HG02798 (cell line): ENCODE data around the gene MTFMT.
"Not testable (repeated sequence)": the region's sequence is repeated elsewhere in the genome, so short reads cannot be mapped to it uniquely, and the experiment has no call there.

Experiments
- ATAC-seq: cut with Tn5 transposase; IDR thresholded peaks from one replicate; pipeline ENCODE4 v1.9.1; 2021; ENCODE audit warnings: mild to moderate bottlenecking; ENCODE audit not compliant: unreplicated experiment, poor library complexity

The MTFMT gene

DNA sequence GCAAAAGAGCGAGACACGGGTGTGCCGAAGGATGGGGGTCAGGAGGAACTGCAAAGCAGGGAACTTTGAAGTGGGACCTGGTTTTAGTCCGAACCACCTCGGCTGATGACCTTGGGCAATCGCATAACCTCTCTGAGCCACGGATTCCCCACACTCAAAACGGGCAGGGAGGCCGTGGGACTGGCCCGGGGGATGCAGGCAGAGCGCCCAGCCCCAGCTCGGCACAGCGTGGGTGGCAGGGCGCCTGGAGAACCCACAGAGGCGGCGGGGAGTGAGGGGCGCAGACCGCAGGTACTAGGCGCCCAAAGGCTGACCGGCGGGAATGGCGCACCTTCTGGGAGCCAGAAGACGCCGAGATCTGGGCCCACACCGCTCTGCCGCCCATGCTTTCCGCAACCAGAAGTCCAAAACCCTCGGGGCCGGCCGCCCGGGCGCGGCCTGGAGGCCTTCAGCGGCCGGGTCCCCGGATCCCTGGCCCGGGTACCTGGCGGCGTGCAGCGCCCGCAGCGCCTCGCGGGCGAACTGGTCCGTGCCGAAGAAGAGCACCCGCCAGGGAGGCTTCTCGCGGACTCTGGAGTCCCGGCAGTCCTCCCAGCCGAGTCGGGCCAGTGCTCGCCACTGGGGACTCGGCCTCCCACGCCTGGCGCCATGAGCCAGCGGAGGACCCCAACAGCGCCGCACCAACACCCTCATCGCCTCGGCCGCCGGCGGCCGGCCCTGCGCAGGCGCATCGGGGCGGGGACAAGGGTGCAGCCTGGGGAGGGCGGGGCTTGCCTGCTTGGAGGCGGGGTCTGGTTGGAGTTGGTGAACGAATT lies at the start of gene MTFMT:
TSS of gene MTFMT (minus strand) at position 719 of the 815 bp plus-strand sequence. CDS start at position 693, 26 bp downstream.
- peak; percentile 87 for ATAC-seq

DNA sequence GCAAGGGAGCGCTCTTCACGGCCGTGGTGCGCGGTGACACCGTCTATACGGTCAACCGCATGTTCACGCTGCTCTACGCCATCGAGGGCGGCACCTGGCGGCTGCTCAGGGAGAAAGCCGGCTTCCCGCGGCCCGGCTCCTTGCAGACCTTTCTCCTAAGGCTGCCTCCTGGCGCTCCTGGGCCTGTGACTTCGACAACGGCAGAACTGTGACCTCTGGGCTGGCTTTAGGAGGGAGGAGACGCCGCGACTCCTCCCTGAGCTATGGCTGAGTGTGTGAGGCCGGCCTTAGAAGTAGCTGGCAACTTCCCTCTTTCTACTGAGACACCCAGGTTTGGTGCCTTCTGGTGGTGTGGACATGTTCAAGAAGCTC lies 48.5 kb upstream of the MTFMT start:
- ATAC-seq = no peak

DNA sequence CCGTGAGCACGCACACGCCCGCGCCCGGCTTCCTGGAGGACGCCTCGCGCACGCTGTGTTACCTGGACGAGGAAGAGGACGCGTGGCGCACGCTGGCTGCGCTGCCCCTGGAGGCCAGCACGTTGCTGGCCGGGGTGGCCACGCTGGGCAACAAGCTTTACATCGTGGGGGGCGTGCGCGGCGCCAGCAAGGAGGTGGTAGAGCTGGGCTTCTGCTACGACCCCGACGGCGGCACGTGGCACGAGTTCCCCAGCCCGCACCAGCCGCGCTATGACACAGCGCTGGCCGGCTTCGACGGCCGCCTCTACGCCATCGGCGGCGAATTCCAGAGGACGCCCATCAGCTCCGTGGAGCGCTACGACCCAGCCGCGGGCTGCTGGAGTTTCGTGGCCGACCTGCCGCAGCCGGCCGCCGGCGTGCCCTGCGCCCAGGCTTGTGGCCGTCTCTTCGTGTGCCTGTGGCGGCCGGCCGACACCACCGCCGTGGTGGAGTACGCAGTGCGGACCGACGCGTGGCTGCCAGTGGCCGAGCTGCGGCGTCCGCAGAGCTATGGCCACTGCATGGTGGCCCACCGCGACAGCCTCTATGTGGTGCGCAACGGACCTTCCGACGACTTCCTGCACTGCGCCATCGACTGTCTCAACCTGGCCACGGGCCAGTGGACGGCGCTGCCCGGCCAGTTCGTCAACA lies 48.0 kb upstream of the MTFMT start:
- ATAC-seq = no peak

DNA sequence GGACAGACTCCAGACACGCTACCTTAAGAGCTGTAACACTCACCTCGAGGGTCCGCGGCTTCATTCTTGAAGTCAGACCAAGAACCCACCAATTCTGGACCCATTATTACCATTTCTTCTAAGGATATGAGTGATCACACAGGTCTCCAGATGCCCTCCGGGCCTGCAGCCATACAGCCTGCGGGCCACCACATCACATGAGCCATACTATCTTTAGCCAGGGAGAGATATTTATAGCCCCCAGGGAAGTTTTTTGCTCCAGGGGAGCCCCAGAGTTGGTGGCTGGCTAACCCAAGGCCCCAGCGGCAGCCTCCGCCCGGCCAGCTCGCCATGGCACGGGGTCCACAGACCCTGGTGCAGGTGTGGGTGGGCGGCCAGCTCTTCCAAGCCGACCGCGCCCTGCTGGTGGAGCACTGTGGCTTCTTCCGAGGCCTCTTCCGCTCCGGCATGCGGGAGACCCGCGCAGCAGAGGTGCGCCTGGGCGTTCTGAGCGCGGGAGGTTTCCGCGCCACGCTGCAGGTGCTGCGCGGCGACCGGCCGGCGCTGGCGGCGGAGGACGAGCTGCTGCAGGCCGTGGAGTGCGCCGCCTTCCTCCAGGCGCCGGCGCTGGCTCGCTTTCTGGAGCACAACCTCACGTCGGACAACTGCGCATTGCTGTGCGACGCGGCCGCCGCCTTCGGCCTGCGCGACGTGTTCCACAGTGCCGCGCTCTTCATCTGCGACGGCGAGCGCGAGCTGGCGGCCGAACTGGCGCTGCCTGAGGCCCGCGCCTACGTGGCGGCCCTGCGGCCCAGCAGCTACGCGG lies 47.2 kb upstream of the MTFMT start, which contains the start of gene KBTBD13:
TSS of gene KBTBD13 (plus strand) at position 261 of the 805 bp plus-strand sequence. CDS start at position 331, 70 bp downstream.
- no peak for ATAC-seq

DNA sequence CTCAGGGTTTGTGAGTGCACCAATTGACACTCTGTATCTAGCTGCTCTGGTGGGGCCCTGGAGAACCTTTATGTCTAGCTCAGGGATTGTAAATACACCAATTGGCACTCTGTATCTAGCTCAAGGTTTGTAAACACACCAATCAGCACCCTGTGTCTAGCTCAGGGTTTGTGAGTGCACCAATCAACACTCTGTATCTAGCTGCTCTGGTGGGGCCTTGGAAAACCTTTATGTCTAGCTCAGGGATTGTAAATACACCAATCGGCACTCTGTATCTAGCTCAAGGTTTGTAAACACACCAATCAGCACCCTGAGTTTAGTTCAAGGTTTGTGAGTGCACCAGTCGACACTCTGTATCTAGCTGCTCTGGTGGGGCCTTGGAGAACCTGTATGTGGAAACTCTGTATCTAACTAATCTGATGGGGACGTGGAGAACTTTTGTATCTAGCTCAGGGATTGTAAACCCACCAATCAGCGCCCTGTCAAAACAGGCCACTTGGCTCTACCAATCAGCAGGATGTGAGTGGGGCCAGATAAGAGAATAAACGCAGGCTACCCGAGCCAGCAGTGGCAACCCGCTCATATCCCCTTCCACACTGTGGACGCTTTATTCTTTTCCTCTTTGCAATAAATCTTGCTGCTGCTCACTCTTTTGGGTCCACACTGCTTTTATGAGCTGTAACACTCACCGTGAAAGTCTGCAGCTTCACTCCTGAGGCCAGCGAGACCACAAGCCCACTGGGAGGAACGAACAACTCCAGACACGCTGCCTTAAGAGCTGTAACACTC lies 46.4 kb upstream of the MTFMT start:
- ATAC-seq = not testable (repeated sequence)

DNA sequence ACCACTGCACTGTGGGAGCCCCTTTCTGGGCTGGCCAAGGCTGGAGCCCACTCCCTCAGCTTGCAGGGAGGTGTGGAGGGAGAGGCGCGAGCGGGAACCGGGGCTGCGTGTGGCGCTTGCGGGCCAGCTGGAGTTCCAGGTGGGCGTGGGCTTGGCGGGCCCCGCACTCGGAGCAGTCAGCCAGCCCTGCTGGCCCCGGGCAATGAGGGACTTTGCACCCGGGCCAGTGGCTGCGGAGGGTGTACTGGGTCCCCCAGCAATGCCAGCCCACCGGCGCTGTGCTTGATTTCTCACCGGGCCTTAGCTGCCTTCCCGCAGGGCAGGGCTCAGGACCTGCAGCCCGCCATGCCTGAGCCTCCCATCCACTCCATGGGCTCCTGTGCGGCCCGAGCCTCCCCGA lies 45.5 kb upstream of the MTFMT start:
- ATAC-seq = not testable (repeated sequence)

DNA sequence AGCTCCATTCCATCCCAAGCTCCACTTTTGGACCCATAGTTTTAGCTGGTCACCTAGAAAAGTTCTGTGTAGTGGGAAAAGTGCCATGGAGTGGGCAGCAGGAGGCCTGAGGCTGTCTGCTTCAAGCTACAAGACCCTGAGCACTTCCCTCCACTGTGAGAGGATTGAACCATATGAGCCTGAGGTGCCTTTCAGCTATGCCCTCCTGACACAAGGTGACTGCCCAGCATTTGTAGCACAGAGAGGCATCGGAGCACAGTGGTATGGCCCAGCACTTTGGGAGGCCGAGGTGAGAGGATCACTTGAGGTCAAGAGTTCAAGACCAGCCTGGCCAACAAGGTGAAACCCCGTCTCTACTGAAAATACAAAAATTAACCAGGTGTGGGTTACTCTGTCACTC lies 43.2 kb upstream of the MTFMT start:
- no peak for ATAC-seq

DNA sequence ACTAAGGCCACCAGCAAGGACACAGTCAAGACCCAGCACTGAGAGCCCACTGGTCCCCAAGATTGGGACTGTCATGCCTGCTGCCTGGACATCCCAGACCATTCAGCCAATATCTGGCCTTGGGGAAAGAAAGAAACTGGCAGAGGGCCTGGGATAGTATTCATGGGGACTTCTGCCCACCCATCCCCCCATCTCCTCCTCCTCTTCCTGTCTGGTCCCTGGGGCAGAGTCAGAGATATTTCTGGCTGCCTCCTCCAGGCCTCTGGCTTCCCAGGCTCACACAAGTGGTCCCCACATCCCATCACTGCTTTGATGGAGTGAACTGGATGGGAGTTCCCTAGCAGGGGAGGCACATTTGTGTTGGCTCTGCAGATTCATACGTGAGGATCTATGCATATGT lies 42.6 kb upstream of the MTFMT start:
- no peak for ATAC-seq

DNA sequence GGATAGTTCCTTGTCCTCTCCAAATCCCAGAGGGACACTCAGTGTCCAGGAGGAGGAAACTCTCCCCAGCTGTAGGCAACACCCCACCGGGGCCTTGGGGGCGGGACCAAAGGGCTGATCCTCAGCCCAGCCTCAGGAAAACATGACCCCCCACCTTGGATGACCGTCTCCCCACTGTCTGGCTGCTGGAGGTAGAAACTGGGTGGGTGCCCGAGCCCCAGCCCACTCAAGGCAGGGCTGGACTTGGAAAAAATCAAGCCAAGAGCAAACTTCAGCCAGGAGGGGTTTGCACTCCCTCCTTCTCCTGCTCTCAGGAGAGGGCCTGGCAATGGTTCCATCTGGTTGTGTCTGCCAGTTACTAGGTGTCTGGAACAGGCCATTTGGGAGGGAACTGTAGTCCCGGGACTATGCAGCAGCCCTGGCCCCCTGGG lies 42.0 kb upstream of the MTFMT start:
- ATAC-seq = no peak

DNA sequence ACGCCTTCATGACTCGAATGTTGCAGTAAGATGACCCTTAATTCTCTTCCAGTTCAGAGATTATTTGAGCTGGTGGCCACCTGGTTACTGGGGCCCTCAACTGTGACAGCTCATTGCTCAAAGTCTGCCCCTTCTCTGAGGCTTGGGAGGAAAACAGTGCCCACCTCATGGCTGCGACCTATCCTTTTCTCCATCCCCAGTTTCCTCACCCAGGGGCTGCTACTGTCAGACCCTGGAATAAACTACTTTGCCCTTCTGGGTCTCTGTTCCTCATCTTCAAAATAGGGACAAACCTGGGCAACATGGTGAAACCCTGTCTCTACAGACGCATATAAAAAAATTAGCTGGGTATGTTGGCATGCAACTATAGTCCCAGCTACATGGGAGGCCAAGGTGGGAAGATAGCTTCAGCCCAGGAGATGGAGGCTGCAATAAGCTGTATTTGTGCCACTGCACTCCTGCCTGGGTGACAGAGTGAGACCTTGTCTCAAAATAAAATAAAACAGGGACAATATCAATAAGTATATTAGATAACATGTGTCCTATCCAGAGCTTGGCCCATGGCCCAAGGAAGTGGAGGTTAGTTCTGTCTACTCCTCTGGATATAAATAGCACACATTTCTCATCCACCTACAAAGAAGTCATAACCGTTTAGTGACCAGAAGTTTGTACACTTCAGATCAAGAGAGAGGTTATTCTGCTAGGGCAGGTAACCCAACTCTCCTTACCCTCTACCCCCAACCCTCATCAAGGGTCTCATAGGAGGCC lies 40.5 kb upstream of the MTFMT start:
- no peak for ATAC-seq

DNA sequence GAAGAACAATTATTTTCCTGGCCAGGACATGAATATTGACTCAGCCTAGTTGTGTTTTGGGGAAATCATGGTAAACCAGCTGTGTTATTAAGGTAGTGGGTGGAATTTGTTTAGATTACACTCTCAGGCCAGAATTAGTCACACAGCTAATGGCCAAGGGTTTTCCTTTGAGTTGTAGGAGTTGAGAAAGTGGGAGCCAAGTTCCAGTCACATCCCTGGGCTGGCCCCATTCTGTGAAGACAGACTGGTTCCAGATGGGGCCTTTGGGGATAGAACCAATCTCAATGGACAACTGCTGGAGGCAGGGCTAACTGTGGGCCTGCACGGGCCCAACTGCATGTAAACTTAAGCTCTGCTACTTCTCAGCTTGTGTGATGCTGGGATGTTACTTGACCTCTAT lies 39.7 kb upstream of the MTFMT start:
- ATAC-seq = no peak

DNA sequence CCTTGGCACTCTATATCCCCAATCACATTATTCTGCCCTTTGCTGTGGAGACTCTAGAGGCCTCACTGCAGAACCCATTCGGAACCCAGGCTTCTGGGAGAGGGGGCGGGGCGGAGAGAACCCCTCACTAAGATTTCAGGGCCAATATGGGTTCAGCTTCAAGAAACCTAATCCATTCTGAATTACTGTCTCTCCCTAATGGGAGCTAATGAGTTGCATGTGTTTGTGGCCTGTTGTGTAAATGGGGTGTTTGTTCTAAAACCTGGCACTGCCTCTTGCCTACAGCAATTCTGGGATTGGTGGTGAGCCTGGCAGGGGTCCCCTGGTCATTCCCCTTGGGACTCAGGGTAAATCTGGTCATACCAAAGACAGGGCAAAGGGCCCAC lies 39.0 kb upstream of the MTFMT start:
- ATAC-seq = no peak

DNA sequence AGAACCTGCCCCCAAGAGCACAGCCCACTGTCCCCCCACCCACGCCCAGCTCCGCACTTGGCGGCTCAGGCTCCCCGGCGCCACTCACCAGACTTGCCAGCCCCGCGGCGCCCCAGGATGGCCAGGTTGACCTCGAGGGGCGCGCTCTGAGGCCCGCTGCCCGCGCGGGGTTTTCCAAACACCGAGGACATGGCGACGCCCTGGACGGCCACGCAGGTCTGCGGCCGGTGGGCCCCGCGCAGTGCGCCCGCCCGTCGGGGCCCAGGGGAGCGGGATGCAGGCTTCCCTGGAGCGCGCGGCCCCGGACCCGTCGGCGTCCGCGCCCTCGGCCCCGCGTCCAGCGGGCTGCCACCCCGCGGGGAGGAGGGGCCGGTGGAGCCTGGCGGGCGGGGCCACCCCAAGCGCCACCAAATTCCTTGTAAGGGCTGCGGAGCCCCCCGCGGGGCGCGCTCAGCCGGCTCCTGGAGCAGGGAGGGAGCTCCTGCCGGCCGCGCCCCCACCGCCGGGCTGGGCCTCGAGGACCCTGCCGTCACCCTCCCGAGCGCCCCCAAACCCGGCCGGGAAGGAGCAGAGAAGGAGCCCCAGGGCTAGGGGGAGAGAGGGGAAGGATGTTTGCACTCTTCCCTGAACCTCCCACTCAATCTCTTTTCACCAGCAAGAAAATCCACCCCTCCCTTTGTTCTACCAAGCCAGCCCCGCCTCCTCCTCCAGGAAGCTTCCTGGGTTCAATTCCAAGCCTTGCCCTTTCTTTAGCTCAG lies 38.4 kb upstream of the MTFMT start, which contains the start of gene RASL12:
TSS of gene RASL12 (minus strand) at position 347 of the 758 bp plus-strand sequence. CDS start at position 191, 156 bp downstream.
- ATAC-seq = no peak

DNA sequence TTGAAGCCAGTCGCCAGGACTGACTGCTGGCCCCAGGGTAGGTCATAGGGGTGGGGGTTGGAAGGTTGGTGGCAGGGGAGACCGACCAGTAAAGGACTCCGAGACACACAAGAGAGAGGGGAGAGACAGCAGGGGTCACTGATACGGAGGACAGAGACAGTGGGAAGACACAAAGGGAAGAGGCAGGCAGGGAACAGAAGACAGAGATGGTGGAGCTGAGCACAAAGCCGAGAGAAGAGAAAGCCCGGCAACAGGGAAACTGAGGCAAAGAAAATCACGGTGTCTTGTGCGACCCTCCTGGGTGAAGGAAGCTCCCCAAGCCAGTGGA lies 37.8 kb upstream of the MTFMT start:
- no peak for ATAC-seq

DNA sequence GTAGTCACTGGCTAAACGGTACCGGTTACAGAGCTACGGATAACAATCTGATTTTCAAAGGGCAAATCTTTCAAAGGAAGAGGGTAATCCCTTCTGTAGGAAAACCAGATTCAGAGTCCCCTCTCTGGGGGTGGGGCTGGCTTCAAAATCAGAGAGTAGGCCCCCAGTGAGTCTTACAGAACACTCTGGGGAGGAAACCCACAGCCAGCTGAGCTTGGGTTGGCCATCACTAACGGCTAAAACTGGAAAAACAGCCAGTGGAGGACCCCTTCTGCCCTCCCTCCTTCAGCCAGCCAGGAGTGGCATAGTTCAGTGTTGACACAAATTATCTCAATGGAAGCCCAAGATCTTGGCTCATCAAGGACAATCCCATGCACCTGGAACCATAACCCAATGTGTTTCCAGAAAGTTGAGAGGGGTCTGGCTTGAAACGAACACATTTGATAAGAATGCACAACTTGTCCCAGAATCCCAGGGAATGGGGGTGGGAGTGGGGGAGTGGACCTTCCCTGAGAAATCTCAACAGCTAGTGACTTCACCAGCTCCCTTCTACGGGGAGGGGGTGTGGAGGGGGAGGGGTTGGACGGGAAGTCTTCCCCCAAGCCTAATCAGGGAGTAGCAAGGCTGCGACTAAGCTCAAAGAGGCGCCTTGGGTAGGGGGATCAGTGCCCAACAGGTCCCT lies 37.3 kb upstream of the MTFMT start:
- no peak for ATAC-seq

DNA sequence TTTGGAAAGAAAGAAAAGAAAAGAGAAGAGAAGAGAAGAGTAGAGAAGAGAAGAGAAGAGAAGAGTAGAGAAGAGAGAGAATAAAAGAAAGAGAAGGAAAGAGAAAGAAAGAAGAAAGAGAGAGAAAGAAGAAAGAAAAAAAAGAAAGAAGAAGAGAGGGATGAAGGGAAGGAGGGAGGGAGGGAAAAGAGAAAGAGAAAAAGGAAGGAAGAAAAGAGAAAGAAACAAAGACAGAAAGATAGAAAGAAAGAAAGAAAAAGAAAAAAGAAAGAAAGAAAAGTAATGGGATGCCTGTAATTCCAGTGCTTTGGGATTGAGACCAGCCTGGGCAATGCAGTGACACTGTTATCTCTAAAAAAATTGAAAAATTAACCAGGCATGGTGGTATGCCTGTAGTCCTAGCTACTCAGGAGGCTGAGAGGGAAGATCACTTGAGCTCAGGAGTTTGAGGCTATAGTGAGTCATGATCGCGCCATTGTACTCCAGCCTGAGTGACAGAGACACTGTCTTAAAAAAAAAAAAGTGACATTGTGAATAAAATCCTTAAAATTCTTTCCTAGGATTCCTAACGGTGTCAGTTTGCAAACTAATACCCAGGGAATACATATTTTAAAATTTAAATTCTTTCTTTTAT lies 36.7 kb upstream of the MTFMT start:
- ATAC-seq = no peak

DNA sequence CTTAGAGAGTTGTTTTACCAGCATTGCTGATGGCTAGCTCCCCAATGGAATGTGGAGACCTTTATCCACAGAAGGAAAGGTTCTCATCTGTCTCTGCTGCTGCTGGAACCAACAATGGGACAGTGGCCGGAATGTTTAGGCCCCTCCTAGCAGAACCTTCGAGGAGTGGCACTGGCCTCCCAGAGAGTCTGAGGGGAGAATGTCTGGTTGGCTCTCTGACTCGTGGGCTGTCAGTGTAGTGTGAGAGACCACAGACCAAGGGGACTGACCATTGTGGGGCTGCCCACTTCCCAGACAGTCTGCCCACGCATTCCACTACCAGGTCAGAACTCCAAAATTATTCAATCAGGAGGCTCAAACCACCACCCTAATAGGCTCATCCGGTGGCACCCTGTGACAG lies 33.3 kb upstream of the MTFMT start:
- no peak for ATAC-seq

DNA sequence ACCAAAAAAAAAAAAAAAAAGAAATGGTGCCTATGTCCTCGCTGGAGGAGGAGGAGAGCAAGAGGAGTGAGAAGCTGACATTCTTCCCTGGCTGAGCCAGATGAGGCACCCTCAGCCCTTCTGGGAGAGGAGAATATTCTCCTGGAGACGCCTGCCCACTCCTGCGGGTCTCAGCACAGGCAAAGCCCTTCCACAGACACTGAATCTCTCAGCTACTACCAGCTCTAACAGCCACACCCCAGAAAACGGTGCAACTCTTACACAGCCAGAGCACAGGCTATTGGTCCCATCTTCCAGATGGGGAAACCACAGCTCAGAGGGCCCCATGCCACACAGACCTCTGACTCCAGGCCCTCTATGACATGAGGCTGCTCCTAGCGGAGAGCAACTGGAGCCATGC lies 32.6 kb upstream of the MTFMT start:
- ATAC-seq = no peak
